HepG2 (cell line): ENCODE results near the gene TMEM141. TPM values are rescaled to one million over a fixed set of nuclear protein-coding genes. Genes with fewer than 3 reads are reported as not detected.

Source experiments
- ATAC-seq: fragments of 200-7000 bp; cut with Tn5 transposase; 3 replicates; pipeline ENCODE4 v1.9.1; 2020; ENCODE audit warnings: mild to moderate bottlenecking, moderate library complexity
- BruUV-seq: library from RNA; stranded (reverse); fragments of 400-500 nt; replicated peaks from 2 replicates; lab custom pipeline; 2021; lab: Mats Ljungman, UMichigan
- CTCF ChIA-PET: fragments of 300-600 bp; formaldehyde crosslinking; extraction: SDS; loops from one replicate; lab custom pipeline; 2021; ENCODE audit warnings: low total read pairs, inconsistent platforms, low intra/inter-chr PET ratio; lab: Yijun Ruan, JAX
- POLR2A ChIA-PET: fragments of 350-600 bp; sonication (Branson Sonifier 250); formaldehyde crosslinking; loops from one replicate; lab custom pipeline; 2020; ENCODE audit warnings: antibody characterized with exemption, inconsistent platforms; lab: Yijun Ruan, JAX
- DNase-seq: peaks from one replicate; pipeline ENCODE4 v3.0.0-alpha.2; 2015; ENCODE audit warnings: low spot score
- FAIRE-seq: peaks from 3 replicates; lab custom pipeline; 2011; peaks lifted over from hg19 to GRCh38; lab: Jason Lieb, UNC
- H2AFZ ChIP-seq: one replicate; pipeline ENCODE4 v1.6.1; 2011; ENCODE audit warnings: low read length, inconsistent platforms
- H3K27ac ChIP-seq: fragments of 300-600 bp; 3 replicates; pipeline ENCODE4 v1.8.0; 2011; ENCODE audit warnings: mixed run types, mild to moderate bottlenecking, mixed read lengths, low read length, inconsistent platforms; ENCODE audit not compliant: insufficient read depth; ENCODE audit errors: extremely low read length
- H3K27me3 ChIP-seq, 2 experiments: fragments of 200-600 bp in 1 of 2; 2 replicates in 1 of 2; 3 replicates in 1 of 2; pipeline versions ENCODE4 v1.6.0 to v1.8.0; 2011; ENCODE audit warnings: low read length in 2 of 2, mild to moderate bottlenecking in 2 of 2, moderate library complexity in 2 of 2, inconsistent platforms in 1 of 2; ENCODE audit not compliant: insufficient read depth in 2 of 2, control insufficient read depth in 1 of 2
- H3K36me3 ChIP-seq, 2 experiments: fragments of 200-600 bp in 1 of 2; replicated peaks in 1 of 2; 2 replicates in 1 of 2; 3 replicates in 1 of 2; pipeline versions ENCODE4 v1.5.1 to v1.8.0; 2011; ENCODE audit warnings: low read length in 2 of 2, inconsistent platforms in 1 of 2; ENCODE audit not compliant: insufficient read depth in 2 of 2, control insufficient read depth in 1 of 2
- H3K4me1 ChIP-seq: 2 replicates; pipeline ENCODE4 v1.5.1; 2012; ENCODE audit warnings: low read length, inconsistent platforms; ENCODE audit not compliant: insufficient read depth
- H3K4me2 ChIP-seq: 2 replicates; pipeline ENCODE4 v1.6.0; 2011; ENCODE audit warnings: low read depth, low read length, inconsistent platforms
- H3K4me3 ChIP-seq, 3 experiments: fragments of 200-600 bp in 1 of 3; sonication (generic), shearing (Covaris generic) in 1 of 3; replicated peaks in 1 of 3; 2 replicates each; pipeline ENCODE4 v1.5.1; 2011 to 2016; ENCODE audit warnings: low read length in 3 of 3, inconsistent platforms in 2 of 3, low read depth in 2 of 3, mild to moderate bottlenecking in 2 of 3, control low read depth in 1 of 3, mixed read lengths in 1 of 3; ENCODE audit not compliant: insufficient read depth in 1 of 3
- H3K79me2 ChIP-seq: one replicate; pipeline ENCODE4 v1.6.1; 2011; ENCODE audit warnings: low read length, inconsistent platforms; ENCODE audit not compliant: insufficient read depth
- H3K9ac ChIP-seq: 2 replicates; pipeline ENCODE4 v1.6.0; 2011; ENCODE audit warnings: mild to moderate bottlenecking, low read depth, low read length, inconsistent platforms; ENCODE audit not compliant: insufficient read depth
- H3K9me3 ChIP-seq: 2 replicates; pipeline ENCODE4 v1.5.1; 2012; ENCODE audit warnings: mild to moderate bottlenecking, low read length
- H4K20me1 ChIP-seq: 2 replicates; pipeline ENCODE4 v1.6.0; 2011; ENCODE audit warnings: inconsistent platforms, mild to moderate bottlenecking, low read length, moderate library complexity; ENCODE audit not compliant: insufficient read depth
- AGO2 ChIP-seq: fragments of 200-400 bp; formaldehyde crosslinking; optimal IDR thresholded peaks from 2 replicates; pipeline ENCODE3; 2017; ENCODE audit warnings: mild to moderate bottlenecking, low read depth, low read length, moderate library complexity
- POLR2G ChIP-seq: fragments of 200-400 bp; formaldehyde crosslinking; IDR thresholded peaks from 2 replicates; pipeline ENCODE4 v1.6.1; 2018; ENCODE audit warnings: mild to moderate bottlenecking, low read depth, low read length, moderate library complexity
- RBFOX2 ChIP-seq: fragments of 200-400 bp; formaldehyde crosslinking; IDR thresholded peaks from 2 replicates; pipeline ENCODE4 v1.6.1; 2017; ENCODE audit warnings: low read depth, mild to moderate bottlenecking, low read length
- RBM22 ChIP-seq: fragments of 200-400 bp; formaldehyde crosslinking; optimal IDR thresholded peaks from 2 replicates; pipeline ENCODE3; 2017; ENCODE audit warnings: mild to moderate bottlenecking, low read length, moderate library complexity
- ZNF225 ChIP-seq: sonication (generic); formaldehyde crosslinking; IDR thresholded peaks from 2 replicates; pipeline ENCODE4 v1.4.0; 2020; ENCODE audit warnings: mild to moderate bottlenecking, missing genetic modification reagents
- ZNF530 ChIP-seq: sonication (generic); formaldehyde crosslinking; IDR thresholded peaks from 2 replicates; pipeline ENCODE4 v1.5.0; 2020; ENCODE audit warnings: low read depth, mild to moderate bottlenecking, missing genetic modification reagents
- ZNF772 ChIP-seq: sonication (generic); formaldehyde crosslinking; IDR thresholded peaks from 2 replicates; pipeline ENCODE4 v1.5.0; 2020; ENCODE audit warnings: mild to moderate bottlenecking, missing genetic modification reagents
- WGBS: methylation state at CpG from one replicate; pipeline ENCODE4 v1.1.6; 2017; ENCODE audit warnings: low lambda C conversion rate; 5-methylcytosine and 5-hydroxymethylcytosine counted together
- in situ Hi-C: cut with HindIII; loops from 2 replicates; pipeline ENCODE4 v1.10.0; 2017; ENCODE audit warnings: low pct_unique_long_range_greater_than_20kb; ENCODE audit not compliant: extremely low pct_ligation_motif_present
- intact Hi-C: fragments of 100-400 bp; cut with micrococcal nuclease; formaldehyde crosslinking; loops from one replicate; pipeline ENCODE4 v1.10.0; 2022; ENCODE audit not compliant: unreplicated experiment
- polyA plus RNA-seq, 8 experiments: library from polyadenylated mRNA; depleted of rRNA in 3 of 8; stranded (reverse) in 7 of 8; unstranded in 1 of 8; fragments of >200 nt; fragmentation: Illumina TruSeq in 4 of 8; extraction: Trizol in 4 of 8; gene quantifications; 2 replicates each; pipeline versions ENCODE4 v1.2.1 to v1.2.3, GENCODE V29; 2011 to 2016; ENCODE audit warnings: low read depth in 4 of 8, missing spikeins in 1 of 8, mixed read lengths in 1 of 8; ENCODE audit not compliant: insufficient read depth in 1 of 8
- total RNA-seq, 5 experiments: library from RNA; depleted of rRNA; stranded (reverse); fragments of >200 nt; fragmentation: Illumina TruSeq; extraction: Trizol; gene quantifications; 2 replicates each; pipeline ENCODE4 v1.2.3, GENCODE V29; 2016; ENCODE audit warnings: low read depth in 1 of 5
- TF ChIP-seq, protein P1 (sequence below), 2 experiments: sonication (generic) in 1 of 2; formaldehyde crosslinking in 1 of 2; IDR thresholded peaks; 2 replicates each; pipeline versions ENCODE4 v1.5.1 to v1.6.1; 2011 to 2020; ENCODE audit warnings: borderline replicate concordance in 1 of 2, low read depth in 1 of 2, low read length in 1 of 2, mild to moderate bottlenecking in 1 of 2, missing genetic modification reagents in 1 of 2, moderate library complexity in 1 of 2
- TF ChIP-seq, protein P2 (sequence below), 2 experiments: sonication (generic) in 1 of 2; formaldehyde crosslinking in 1 of 2; IDR thresholded peaks; 2 replicates each; pipeline versions ENCODE4 v1.4.0 to v1.6.1; 2018 to 2020; ENCODE audit warnings: missing genetic modification reagents in 2 of 2, borderline replicate concordance in 1 of 2, low read depth in 1 of 2, mild to moderate bottlenecking in 1 of 2, missing biosample characterization in 1 of 2

Gene TMEM141
- total and polyA plus RNA-seq, 2 of the 13 experiments (the other 11 are each of a cell fraction or from before 2014, with no cell fraction given) = 81.0 to 202 TPM

DNA sequence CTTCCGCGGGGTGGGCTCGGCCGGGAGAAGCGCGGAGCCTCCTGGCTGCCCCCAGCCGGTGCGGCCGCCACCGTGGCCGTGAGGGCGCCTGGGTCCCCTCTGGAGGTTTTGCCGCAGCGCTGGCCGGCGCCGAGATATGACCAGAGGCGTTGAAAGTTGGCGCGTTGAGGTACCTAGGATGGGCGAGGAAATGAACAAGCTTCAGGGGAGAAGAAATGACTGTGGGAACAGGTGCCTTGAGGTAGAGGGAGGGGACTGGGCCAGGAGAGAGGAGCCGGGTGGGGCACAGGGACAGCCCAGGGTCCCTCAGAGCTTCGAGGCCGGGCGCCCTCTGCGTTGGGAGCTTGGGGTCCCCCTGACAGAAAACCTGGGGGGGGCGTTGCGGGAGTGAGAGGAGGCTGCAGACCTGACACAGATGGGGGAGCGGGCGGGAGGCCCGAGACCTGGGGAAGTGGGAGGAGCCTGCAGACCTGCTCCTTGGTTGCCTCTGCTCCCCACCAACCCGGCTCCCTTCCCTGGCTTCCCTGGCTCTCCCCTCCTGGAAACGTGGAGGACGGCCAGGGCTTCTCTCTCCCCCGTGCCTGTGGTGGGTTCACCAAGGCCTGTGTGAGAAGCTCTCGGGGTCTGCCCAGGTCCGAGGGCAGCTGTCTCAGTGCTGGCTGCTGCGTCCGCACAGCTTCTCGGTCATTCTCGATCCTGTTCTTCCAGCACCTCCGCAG, 30.8 kb downstream of the TMEM141 start:
- ATAC-seq (no peak), FAIRE-seq (no peak), DNase-seq (no peak)
- ChIA-PET POLR2A (no interaction called here), CTCF (no interaction called here)
- Histone ChIP-seq H4K20me1 (no peaks in the 10 kb centered on the region), H3K9ac (no peak overlapping the region), H3K27me3 (no peaks in the 10 kb centered on the region), H3K4me1 (peaks cover 14% of the 10 kb centered on the region), H2AFZ (no peak overlapping the region), H3K9me3 (no peaks in the 10 kb centered on the region), H3K27ac (no peak overlapping the region), H3K79me2 (peaks cover 17% of the 10 kb centered on the region), H3K36me3 (peaks cover 24 to 43% of the 10 kb centered on the region in 2 experiments; a peak in 4 of 5 replicates), H3K4me2 (no peak overlapping the region), H3K4me3 (no peak overlapping the region)
- BruUV-seq = no TSS peak
- WGBS = 97% methylated on average over 41 of the region's 42 CpGs
- in situ Hi-C loops = no loop called here
- intact Hi-C loops = no loop called here
- TF ChIP-seq ZNF225 (CRISPR knock-in tag) = no peak
- TF ChIP-seq, protein P1, sequence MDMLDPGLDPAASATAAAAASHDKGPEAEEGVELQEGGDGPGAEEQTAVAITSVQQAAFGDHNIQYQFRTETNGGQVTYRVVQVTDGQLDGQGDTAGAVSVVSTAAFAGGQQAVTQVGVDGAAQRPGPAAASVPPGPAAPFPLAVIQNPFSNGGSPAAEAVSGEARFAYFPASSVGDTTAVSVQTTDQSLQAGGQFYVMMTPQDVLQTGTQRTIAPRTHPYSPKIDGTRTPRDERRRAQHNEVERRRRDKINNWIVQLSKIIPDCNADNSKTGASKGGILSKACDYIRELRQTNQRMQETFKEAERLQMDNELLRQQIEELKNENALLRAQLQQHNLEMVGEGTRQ (IDR thresholded peaks at IDR 0.05; ENCODE audit: low read depth, low read length) = no peak
- TF ChIP-seq, protein P1 (CRISPR knock-in tag; IDR thresholded peaks at IDR 0.05; ENCODE audit: borderline replicate concordance) = no peak
- no peak for TF ChIP-seq ZNF530 (CRISPR knock-in tag)
- TF ChIP-seq, protein P2, sequence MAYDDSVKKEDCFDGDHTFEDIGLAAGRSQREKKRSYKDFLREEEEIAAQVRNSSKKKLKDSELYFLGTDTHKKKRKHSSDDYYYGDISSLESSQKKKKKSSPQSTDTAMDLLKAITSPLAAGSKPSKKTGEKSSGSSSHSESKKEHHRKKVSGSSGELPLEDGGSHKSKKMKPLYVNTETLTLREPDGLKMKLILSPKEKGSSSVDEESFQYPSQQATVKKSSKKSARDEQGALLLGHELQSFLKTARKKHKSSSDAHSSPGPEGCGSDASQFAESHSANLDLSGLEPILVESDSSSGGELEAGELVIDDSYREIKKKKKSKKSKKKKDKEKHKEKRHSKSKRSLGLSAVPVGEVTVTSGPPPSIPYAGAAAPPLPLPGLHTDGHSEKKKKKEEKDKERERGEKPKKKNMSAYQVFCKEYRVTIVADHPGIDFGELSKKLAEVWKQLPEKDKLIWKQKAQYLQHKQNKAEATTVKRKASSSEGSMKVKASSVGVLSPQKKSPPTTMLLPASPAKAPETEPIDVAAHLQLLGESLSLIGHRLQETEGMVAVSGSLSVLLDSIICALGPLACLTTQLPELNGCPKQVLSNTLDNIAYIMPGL (CRISPR knock-in tag; IDR thresholded peaks at IDR 0.05; ENCODE audit: borderline replicate concordance in 1 of 2, low read depth in 1 of 2) = no peak
- 0 out of 2 replicates have a peak, but pooled peaks have one; percentile 16 for TF ChIP-seq POLR2G
- TF ChIP-seq AGO2 = peak; percentile 17
- TF ChIP-seq RBM22 = peak; percentile 58
- TF ChIP-seq RBFOX2 = peak; percentile 23; the same call in 1 of the 2 replicates
- no peak for TF ChIP-seq ZNF772 (CRISPR knock-in tag)
